T-helper 2 cell treated with Interferon-gamma antibody and Interleukin-4, amounts not matched to agents 100 ng/mL and 5 ng/mL, for 36 hours (primary cell): ENCODE measurements around the gene GPR152. TPM values are rescaled to one million over a fixed set of nuclear protein-coding genes. Genes with fewer than 3 reads are reported as not detected.

Experiments used
- intact Hi-C: fragments of 100-400 bp; cut with micrococcal nuclease; formaldehyde crosslinking; loops from one replicate; pipeline ENCODE4 v1.15.1; 2023
- total RNA-seq: library from RNA; stranded (reverse); gene quantifications from 2 replicates; pipeline ENCODE4 v1.2.3, GENCODE V29; 2022

GPR152 gene
- total RNA-seq, 1 donor from 2014 or later = not detected

- intact Hi-C loops = loop anchor here (5.0 kb wide), 1 partner anchor 40 kb away; the partner anchor contains the start of gene RPS6KB2
Observed at GRCh38 chr11:67466962-67467771, 14.6 kb upstream of the GPR152 start.

DNA sequence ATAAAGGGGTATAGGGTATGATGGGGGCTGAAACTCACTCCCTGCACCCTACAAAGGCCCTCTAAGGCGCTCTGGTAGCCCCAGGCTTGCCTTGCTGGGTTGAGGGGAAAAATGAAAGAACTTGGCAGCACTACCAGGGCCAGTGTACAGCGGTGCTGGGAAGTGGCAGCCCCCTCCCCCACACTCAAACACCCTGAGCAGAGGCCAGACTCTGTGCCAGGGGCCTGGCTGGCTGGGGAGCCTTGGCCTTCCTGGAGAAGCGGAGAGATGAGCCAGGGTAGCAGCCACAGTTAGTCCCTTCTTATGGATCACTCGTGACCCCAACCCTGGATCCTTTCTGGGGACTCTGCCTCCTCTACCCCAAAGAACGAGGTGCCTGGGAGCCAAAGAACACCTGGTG, 13.8 kb upstream of the GPR152 start:
- intact Hi-C loops = loop anchor here (5.0 kb wide), 1 partner anchor 39 kb away; the partner anchor contains the start of gene RPS6KB2

DNA sequence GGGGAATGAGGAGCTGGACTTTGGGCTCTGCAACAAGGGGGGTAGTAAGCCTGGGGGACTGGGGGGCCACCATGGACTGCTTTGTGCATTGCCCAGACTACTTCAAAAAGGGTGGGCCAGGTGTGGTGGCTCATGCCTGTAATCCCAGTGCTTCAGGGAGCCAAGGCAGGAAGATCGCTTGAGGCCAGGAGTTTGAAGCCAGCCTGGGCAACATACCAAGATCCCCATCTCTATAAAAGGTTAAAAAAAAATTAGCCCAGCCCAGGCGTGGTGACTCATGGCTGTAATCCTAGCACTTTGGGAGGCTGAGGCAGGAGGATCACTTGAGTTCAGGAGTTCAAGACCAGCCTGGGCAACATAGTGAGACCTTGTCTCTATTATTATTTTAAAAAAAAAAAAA, 13.0 kb upstream of the GPR152 start:
- intact Hi-C loops = loop anchor here (5.0 kb wide), 1 partner anchor 38 kb away; the partner anchor contains the start of gene RPS6KB2

GRCh38 chr11:67465189-67465510, 12.6 kb upstream of the GPR152 start:
- intact Hi-C loops = loop anchor here (5.0 kb wide), 1 partner anchor 38 kb away; the partner anchor contains the start of gene RPS6KB2

DNA sequence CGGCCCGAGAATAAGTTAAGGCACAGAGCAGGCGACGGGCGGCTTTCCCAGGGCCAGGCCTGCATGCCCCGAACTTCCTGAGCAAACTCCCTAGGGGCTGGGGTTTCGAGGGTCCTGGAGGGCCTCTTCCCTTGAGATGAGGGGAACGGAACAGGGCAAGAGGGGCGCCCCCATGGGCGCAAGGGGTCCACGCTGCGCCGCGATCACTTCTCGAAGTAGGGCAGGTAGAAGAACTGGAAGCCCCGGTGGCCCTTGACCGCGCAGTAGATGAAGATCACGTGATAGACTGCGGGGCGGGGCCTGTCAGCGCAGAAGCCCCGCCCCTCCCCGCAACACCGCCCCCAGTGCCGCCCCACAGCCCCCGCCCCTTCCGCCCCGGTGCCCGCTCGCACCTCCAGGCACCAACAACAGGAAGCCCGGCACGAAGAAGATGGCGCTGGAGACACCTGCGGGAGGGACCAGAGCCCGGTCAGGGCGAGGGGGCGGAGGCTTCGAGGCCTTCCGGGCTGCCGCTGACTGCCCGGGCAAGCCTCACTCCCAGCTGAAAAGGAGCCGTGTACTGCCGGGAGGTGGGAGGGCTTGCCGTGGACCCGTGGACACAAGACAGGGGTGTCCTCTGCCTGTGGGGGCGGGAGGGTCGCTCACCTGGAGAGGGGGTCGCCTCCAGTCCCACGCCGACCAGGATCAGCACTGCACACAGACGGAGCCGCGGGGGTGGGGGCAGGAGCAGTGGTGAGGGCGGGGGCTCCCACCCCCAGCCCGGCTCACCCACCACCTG, 12.1 kb upstream of the GPR152 start:
- intact Hi-C loops = loop anchor here (1.0 to 5.0 kb wide), 4 partner anchors 21 to 61 kb away; partner anchors contain the start of genes CDK2AP2 and RPS6KB2

- intact Hi-C loops = loop anchor here (1.0 kb wide), 3 partner anchors 21 to 61 kb away; partner anchors contain the start of gene CDK2AP2
Observed at GRCh38 chr11:67463680-67464410, 11.3 kb upstream of the GPR152 start.

- intact Hi-C loops = no loop called here
Observed at GRCh38 chr11:67463186-67463585, 10.7 kb upstream of the GPR152 start.

GRCh38 chr11:67458266-67458665, 5.7 kb upstream of the GPR152 start:
- intact Hi-C loops = no loop called here

DNA sequence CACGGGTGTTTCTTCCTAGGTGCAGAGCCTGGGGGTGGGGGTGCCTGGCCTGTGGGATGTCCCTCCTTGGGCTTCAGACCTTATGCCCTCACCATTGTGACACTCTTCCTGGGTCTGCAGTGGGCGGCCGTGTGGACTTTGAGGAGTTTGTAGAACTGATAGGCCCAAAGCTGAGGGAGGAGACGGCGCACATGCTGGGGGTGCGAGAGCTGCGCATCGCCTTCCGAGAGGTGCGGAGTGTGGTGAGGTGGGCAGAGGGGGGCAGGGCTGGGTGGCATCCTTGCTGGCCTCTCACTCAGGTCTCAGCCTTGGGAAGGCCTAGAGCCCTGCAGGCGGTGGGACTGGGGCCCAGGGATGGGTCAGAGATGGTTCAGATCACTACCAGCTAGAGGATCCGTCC, 4.9 kb upstream of the GPR152 start:
- intact Hi-C loops = no loop called here

- intact Hi-C loops = no loop called here
Observed at GRCh38 chr11:67456068-67456705, 3.7 kb upstream of the GPR152 start.

- intact Hi-C loops = no loop called here
Observed at GRCh38 chr11:67455054-67455453, 2.5 kb upstream of the GPR152 start, which contains the start of gene CABP4. CABP4 (plus strand) TSS chr11:67455354; CDS start chr11:67455424, 70 bp downstream.

DNA sequence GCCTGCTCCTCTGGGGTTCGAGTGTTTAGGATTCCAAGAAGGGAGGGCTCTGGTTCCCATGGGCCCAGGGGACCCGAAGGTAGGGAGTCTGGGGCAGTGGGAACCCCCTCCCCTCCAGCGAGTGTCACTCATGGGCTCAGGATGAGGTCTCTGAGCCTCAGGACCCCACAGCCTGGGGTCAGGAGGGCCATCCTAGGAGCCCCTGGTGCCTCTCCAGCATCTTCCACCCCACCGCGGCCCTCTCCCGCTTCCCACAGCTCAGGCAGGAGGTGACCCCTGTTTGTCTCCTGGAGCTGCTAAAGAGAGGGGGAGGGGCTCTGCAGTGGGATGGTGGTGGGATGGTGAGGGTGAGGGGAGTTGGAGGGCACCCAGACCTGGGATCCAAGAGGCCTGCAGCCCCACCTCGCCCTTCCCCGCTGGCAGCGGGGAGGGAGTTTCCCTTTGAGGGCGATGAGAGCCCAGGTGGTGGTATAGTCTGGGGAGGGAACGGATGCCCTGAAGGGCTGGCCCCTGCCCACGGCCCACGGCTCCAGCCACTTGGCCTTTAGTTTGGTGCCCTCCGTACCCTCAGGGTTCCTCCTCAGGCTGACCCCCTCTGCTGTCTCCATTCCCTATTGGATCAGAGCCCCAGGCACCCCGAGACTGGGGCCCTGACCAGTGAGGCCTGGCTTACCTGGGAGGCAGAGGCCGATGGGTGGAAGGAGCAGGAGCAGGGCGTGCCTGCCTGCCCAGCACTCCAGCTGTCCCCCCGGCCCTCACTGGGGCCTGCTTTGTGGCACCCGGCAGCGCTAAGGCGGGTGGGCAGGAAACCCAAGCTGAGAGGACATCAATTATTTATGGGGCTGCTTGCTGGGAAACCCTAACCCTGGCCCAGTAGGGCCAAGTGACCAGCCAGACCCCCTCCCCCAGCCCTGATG, 1.5 kb upstream of the GPR152 start:
- intact Hi-C loops = no loop called here

DNA sequence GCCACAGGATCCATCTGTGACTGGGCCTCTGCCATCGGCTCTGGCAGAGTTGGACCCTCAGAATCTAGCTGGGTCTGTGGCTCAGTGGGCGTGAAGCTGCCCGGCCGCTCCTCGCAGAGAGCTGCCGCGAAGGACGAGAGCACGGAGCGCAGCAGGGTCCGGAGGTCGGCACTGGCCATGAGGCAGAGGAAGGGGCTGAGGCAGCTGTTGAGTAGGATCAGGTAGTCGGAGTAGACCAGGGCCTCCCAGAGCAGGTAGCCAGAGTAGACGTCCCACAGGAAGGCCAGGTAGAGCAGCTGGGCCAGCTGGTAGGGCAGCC, 912 bp downstream of the GPR152 start:
- intact Hi-C loops = no loop called here

DNA sequence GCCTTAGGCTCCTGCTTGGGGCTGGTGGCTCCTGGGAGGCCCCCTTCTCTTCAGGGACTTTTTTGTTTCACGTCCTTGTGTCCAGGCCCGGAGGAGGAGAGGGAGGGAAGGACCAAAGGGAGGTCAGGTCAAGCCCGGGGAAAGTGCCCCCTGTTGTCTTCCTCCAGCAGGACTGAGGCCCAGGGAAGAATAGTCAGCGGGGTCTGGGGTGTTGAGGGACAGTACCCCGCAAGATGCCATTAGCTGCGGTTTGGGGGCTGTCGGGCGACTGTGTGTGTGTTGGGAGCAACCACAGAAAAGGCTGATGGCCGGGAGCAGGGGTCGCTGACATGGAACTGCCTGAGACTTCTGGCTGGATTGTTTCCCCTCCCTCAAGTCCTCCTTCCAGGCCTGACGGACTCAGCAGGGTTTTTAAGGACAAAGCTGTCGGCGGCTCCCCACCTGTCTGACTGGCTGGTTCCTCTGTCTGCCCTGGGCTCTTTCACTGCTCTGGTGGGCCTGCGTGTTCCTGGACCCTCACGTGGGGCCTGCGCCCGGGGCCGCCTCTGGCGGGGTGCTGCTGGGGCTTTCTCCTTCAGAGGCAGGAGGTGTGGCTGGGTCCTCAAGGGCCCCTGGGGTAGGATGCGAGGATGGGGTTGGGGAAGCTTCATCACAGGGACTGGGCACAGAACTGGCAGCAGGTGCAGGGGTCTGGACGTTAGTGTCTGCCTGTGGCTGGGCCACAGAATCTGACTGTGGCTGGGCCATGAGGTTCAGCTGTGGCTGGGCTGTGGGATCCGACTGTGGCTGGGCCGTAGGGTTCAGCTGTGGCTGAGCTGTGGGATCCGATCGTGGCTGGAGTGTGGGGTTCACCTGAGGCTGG, 1.5 kb downstream of the GPR152 start:
- intact Hi-C loops = no loop called here

GRCh38 chr11:67449116-67449844, 3.2 kb downstream of the GPR152 start:
- intact Hi-C loops = no loop called here

GRCh38 chr11:67448220-67448609, 4.3 kb downstream of the GPR152 start:
- intact Hi-C loops = no loop called here

DNA sequence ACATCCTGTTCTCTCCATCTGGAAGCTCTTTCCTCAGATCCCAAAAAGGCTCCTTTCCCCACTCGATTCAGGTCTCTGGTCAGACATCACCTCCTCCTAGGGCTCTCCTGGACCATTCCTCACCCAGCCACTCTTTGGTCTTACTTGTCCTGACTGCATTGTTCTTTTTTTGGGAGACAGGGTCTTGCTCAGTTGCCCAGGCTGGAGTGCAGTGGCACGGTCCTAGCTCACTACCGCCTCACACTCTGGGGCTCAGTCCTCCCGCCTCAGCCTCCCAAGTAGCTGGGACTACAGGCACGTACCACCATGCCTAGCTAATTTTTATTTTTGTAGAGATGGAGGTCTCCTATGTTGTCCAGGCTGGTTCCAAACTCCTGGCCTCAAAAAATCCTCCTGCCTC, 7.0 kb downstream of the GPR152 start:
- intact Hi-C loops = no loop called here
